HEK293 (cell line): ENCODE data around the gene KLHL22.

Experiments used
- CTCF ChIP-seq: fragments of 450-650 bp; formaldehyde crosslinking; IDR thresholded peaks from 2 replicates; pipeline ENCODE4 v1.5.1; 2016; ENCODE audit warnings: missing biosample characterization, missing genetic modification characterization
- OSR2 ChIP-seq: fragments of 450-650 bp; formaldehyde crosslinking; IDR thresholded peaks from 2 replicates; pipeline ENCODE4 v1.5.1; 2016; ENCODE audit warnings: missing biosample characterization, missing genetic modification characterization
- SALL2 ChIP-seq: fragments of 450-650 bp; formaldehyde crosslinking; IDR thresholded peaks from 2 replicates; pipeline ENCODE4 v1.5.0; 2017; ENCODE audit warnings: missing biosample characterization, mild to moderate bottlenecking, missing genetic modification characterization, borderline replicate concordance
- SP2 ChIP-seq: fragments of 450-650 bp; formaldehyde crosslinking; IDR thresholded peaks from 2 replicates; pipeline ENCODE4 v1.5.1; 2016; ENCODE audit warnings: missing biosample characterization, missing genetic modification characterization
- YY1 ChIP-seq: fragments of 450-650 bp; formaldehyde crosslinking; IDR thresholded peaks from 2 replicates; pipeline ENCODE4 v1.5.1; 2018; ENCODE audit warnings: missing biosample characterization, missing genetic modification characterization
- ZNF133 ChIP-seq: fragments of 450-650 bp; formaldehyde crosslinking; IDR thresholded peaks from 2 replicates; pipeline ENCODE4 v1.5.1; 2016; ENCODE audit warnings: missing biosample characterization, missing genetic modification characterization
- ZNF221 ChIP-seq: fragments of 450-650 bp; formaldehyde crosslinking; IDR thresholded peaks from 2 replicates; pipeline ENCODE4 v1.5.1; 2017; ENCODE audit warnings: missing biosample characterization, missing genetic modification characterization, borderline replicate concordance
- ZNF398 ChIP-seq: fragments of 450-650 bp; formaldehyde crosslinking; IDR thresholded peaks from 2 replicates; pipeline ENCODE4 v1.5.1; 2017; ENCODE audit warnings: missing biosample characterization, missing genetic modification characterization
- ZNF514 ChIP-seq: fragments of 450-650 bp; formaldehyde crosslinking; IDR thresholded peaks from 2 replicates; pipeline ENCODE4 v1.5.1; 2016; ENCODE audit warnings: missing biosample characterization, missing genetic modification characterization
- TF ChIP-seq, protein P1 (sequence below): fragments of 450-650 bp; formaldehyde crosslinking; IDR thresholded peaks from 2 replicates; pipeline ENCODE4 v1.5.1; 2016; ENCODE audit warnings: missing biosample characterization, missing genetic modification characterization

- TF ChIP-seq CTCF, result no peak
- TF ChIP-seq, protein P1, sequence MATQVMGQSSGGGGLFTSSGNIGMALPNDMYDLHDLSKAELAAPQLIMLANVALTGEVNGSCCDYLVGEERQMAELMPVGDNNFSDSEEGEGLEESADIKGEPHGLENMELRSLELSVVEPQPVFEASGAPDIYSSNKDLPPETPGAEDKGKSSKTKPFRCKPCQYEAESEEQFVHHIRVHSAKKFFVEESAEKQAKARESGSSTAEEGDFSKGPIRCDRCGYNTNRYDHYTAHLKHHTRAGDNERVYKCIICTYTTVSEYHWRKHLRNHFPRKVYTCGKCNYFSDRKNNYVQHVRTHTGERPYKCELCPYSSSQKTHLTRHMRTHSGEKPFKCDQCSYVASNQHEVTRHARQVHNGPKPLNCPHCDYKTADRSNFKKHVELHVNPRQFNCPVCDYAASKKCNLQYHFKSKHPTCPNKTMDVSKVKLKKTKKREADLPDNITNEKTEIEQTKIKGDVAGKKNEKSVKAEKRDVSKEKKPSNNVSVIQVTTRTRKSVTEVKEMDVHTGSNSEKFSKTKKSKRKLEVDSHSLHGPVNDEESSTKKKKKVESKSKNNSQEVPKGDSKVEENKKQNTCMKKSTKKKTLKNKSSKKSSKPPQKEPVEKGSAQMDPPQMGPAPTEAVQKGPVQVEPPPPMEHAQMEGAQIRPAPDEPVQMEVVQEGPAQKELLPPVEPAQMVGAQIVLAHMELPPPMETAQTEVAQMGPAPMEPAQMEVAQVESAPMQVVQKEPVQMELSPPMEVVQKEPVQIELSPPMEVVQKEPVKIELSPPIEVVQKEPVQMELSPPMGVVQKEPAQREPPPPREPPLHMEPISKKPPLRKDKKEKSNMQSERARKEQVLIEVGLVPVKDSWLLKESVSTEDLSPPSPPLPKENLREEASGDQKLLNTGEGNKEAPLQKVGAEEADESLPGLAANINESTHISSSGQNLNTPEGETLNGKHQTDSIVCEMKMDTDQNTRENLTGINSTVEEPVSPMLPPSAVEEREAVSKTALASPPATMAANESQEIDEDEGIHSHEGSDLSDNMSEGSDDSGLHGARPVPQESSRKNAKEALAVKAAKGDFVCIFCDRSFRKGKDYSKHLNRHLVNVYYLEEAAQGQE (tag by site-specific recombination), result no peak
- no peak for TF ChIP-seq SALL2 (tag by site-specific recombination)
- no peak for TF ChIP-seq ZNF398 (tag by site-specific recombination)
- TF ChIP-seq OSR2 (tag by site-specific recombination), result no peak
- no peak for TF ChIP-seq ZNF221 (tag by site-specific recombination)
- TF ChIP-seq ZNF133, result no peak
- no peak for TF ChIP-seq YY1 (tag by site-specific recombination)
- TF ChIP-seq ZNF514 (tag by site-specific recombination), result no peak
- TF ChIP-seq SP2 (tag by site-specific recombination), result no peak
These were observed 43.7 kb downstream of the KLHL22 start for GRCh38 chr22:20451920-20452319.
